G401.6 (cell line): ENCODE measurements around the gene ZFPM1.

ENCODE experiments used
- FAIRE-seq: peaks from 2 replicates; lab custom pipeline; 2012; peaks lifted over from hg19 to GRCh38; lab: Jason Lieb, UNC

Gene ZFPM1

GRCh38 chr16:88529596-88529995 is 76.5 kb downstream of the ZFPM1 start:
- no peak for FAIRE-seq

GRCh38 chr16:88530051-88530857 is 77.2 kb downstream of the ZFPM1 start:
- FAIRE-seq, result no peak

- no peak for FAIRE-seq
These were observed 77.8 kb downstream of the ZFPM1 start for GRCh38 chr16:88530858-88531203.

GRCh38 chr16:88531346-88531745 is 78.3 kb downstream of the ZFPM1 start:
- no peak for FAIRE-seq

GRCh38 chr16:88531931-88532433 is 78.9 kb downstream of the ZFPM1 start:
- no peak for FAIRE-seq

- no peak for FAIRE-seq
These were observed 79.6 kb downstream of the ZFPM1 start for GRCh38 chr16:88532434-88533241.

- no peak for FAIRE-seq
These were observed 80.4 kb downstream of the ZFPM1 start for GRCh38 chr16:88533381-88533917.

GRCh38 chr16:88533932-88534637 is 81.0 kb downstream of the ZFPM1 start:
- FAIRE-seq, result no peak

- FAIRE-seq, result no peak
These were observed 81.6 kb downstream of the ZFPM1 start for GRCh38 chr16:88534638-88535190.

GRCh38 chr16:88535191-88535856 is 82.2 kb downstream of the ZFPM1 start:
- FAIRE-seq, result no peak

GRCh38 chr16:88535857-88536222 is 82.8 kb downstream of the ZFPM1 start:
- FAIRE-seq, result no peak

GRCh38 chr16:88536510-88536909 is 83.4 kb downstream of the ZFPM1 start:
- FAIRE-seq, result no peak

- FAIRE-seq, result no peak
These were observed 84.1 kb downstream of the ZFPM1 start for GRCh38 chr16:88536971-88537751.

- no peak for FAIRE-seq
These were observed 84.8 kb downstream of the ZFPM1 start for GRCh38 chr16:88537859-88538258.

GRCh38 chr16:88538366-88539060 is 85.4 kb downstream of the ZFPM1 start:
- FAIRE-seq, result no peak

GRCh38 chr16:88539261-88539651 is 86.2 kb downstream of the ZFPM1 start:
- no peak for FAIRE-seq

- no peak for FAIRE-seq
These were observed 86.7 kb downstream of the ZFPM1 start for GRCh38 chr16:88539652-88540345.

- FAIRE-seq, result no peak
These were observed 87.4 kb downstream of the ZFPM1 start for GRCh38 chr16:88540346-88540977.
